Fibroblast of skin of right quadriceps (primary cell): ENCODE data around the gene NRCAM.

ENCODE experiments used
- DNase-seq: peaks from one replicate; pipeline ENCODE4 v3.0.0-alpha.2; 2013

The NRCAM gene

GRCh38 chr7:108145401-108145800, 310.8 kb downstream of the NRCAM start:
- DNase-seq, result no peak

DNA sequence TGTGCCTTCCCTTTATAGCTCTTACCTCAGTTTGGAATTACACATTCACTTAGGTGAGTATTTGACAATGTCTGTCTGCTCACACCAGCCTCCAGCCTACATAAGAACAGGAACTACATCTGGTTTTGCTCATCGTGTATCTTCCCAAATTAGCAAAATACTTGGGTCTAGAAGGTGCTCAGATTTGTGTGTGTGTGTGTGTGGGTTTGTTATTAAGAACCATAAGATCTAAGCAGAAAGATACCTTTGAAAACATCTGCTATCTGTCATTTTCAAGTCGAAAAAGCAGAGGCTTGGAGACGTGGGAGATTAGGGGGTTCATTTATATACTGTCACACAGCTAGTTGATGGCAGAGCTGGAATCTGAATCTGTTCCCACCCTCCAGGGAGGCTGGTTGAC, 311.3 kb downstream of the NRCAM start:
- no peak for DNase-seq

DNA sequence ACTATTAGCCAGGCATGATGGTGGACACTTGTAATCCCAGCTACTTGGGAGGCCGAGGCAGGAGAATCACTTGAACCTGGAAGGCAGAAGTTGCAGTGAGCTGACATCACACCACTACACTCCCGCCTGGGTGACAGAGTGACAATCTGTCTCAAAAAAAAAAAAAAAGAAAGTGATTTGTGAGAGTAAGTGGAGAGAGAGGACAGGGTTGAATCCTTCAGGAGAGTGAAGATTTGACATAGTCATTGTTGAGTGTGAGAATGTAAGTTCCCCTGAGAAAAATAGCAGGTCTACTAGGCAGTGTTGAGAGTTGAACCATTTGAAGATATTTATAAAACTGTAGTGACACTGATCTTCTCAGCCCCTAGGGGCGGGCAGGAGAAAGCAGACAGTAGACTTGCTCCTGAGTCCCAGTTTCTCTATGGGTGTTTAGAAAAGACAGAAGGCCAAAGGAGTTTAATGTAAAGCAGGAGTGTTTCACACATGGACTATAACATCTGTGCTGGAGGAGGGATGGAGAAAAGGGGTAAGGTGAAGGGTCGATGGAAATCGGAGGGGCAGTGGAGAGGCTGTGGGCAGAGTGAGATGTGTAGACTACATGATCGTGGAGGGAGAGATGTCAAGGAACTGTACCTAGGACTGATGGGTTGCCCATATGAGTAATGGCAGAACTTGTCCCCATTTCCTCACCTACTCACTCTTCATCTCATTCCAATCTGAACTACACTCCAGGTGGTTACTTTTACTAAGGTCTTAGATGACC, 312.4 kb downstream of the NRCAM start:
- no peak for DNase-seq

- DNase-seq, result no peak
Observed at GRCh38 chr7:108142675-108143259, 313.5 kb downstream of the NRCAM start.

GRCh38 chr7:108142180-108142579, 314.1 kb downstream of the NRCAM start:
- no peak for DNase-seq

- no peak for DNase-seq
Observed at GRCh38 chr7:108140671-108141070, 315.6 kb downstream of the NRCAM start.

- DNase-seq, result no peak
Observed at GRCh38 chr7:108138911-108139310, 317.3 kb downstream of the NRCAM start.

- no peak for DNase-seq
Observed at GRCh38 chr7:108137993-108138392, 318.2 kb downstream of the NRCAM start.

DNA sequence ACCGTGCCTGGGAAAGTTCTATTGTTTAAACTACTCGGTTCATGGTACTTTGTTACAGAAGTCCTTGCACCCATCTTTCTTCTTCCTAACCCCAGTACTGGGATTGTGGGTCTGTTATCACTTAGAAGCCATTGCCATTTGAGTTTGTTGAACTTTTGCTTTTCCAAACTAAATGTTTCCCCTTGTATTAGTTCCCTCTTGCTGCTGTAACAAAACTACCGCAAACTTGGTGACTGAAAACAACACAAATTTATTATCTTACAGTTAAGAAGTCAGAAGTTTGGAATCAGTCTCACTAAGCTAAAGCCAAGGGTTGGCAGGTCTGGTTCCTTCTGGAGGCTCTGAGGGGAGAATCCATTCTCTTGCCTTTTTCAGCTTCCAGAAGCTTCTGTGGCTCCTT, 319.2 kb downstream of the NRCAM start:
- DNase-seq, result no peak

DNA sequence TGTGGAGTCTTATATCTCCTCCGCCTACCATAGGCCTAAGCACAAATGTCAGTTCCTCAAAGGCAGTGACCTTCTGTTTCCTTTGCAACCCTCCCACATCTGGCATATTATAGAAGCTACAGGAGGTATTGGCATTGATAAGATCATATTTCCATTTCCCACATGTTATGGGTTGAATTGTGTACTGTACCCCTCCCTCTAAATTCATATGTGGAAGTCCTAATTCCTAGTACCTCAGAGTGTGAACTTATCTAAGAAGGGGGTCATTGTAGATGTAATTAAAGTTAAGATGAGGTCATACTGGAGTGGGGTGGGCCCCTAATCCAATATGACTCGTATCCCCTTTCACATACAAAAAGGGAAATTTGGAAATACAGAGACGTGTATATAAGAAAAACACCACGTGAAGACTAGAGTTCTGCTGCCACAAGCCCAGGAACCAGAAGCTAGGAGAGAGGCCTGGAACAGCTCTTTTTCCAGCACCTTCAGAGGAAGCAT, 320.0 kb downstream of the NRCAM start:
- no peak for DNase-seq

DNA sequence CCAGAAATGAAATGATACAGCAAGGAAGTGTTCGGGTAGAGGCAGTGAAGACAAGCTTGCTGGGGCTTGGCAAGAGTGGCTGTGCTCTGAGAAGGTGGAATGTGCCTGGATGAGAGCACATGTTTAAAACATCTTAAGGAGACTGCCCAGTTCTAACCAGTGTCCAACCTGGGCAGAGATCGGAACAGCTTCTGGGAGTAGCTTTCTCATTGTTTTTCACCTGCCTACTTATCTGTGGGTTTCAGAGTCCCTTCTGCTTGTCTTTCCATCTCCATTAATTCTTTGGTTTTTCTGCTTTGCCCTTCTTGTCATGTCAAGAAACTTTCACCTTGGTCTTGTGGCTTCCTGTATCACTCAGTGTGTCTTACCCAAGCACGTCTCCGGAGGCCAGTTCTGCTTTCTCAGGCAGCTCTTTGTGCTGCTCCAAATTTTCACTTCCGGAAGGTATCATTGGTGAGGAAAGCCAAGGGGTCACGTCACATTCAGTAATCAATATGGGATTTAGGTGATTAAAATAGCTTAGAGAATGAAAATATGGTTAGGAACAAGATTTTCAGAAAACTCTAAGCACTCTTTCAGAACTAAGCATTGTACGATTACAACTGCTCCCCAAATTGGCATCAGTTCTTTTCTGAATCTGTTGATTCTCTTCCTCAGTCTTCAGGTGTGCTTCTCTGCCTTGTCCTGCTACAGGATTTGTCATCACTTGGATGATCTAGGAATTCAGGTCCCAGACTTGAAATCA, 320.6 kb downstream of the NRCAM start:
- no peak for DNase-seq

- no peak for DNase-seq
Observed at GRCh38 chr7:108134486-108134885, 321.8 kb downstream of the NRCAM start.

DNA sequence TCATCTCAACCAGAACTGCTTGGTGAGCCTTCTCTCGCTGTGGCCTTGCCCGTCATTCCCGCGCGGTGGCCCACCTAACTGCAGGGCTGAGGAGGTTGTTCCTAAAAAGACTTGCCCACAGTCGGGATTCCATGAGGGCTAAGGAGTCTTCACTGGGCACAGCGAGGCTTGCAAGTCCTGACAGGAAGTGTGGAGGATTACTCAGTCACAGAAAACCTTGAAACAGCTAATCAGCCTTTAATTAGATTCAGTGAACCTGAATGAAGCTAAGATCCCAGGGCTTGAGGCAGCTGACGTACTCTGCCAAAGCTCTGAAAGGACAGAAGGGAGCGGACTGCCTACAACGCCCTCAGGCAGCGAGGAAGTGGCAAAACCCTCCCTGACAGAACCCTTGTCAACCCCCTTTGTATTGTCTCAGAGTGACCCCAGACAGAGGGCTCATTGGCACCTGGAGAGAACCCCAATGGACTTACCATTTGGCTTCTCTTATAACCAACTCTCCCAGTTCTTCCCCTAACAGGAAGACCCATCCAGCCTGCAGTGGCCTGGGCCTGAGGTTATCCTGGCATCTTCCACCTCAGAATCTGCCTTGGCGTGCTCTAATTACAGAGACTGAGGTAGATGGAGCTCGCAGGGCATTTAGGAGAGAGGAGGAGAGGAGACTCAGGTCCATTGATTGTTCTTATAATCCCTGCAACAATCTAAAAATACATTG, 323.5 kb downstream of the NRCAM start:
- peak; percentile 18 for DNase-seq

DNA sequence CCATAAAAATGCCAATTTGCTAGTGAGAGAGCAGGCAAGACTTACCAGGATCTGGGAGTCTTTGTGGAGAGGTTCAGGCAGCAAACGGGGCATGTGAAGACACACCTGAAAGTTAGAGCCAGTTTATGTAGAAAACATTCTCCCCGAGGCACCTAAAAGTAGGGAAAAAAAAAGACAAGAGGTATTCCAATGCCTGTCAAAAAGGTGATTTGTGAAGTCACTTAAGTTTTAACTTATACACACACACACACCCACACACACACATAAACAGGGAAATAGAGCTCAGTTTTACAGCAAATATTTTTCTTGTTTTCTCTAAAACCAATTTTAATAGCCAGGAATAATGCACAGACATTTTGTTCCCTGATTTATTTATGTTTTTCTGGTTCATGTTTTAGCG, 326.0 kb downstream of the NRCAM start, which contains the start of gene LAMB4:
TSS of gene LAMB4 (minus strand) at position 101 of the 400 bp plus-strand sequence. CDS start 7,197 bp downstream, outside the sequence.
- no peak for DNase-seq

- peak; percentile 18 for DNase-seq
Observed at GRCh38 chr7:108129018-108129965, 326.9 kb downstream of the NRCAM start.

- no peak for DNase-seq
Observed at GRCh38 chr7:108128514-108128913, 327.7 kb downstream of the NRCAM start.

- no peak for DNase-seq
Observed at GRCh38 chr7:108127461-108127860, 328.8 kb downstream of the NRCAM start.

DNA sequence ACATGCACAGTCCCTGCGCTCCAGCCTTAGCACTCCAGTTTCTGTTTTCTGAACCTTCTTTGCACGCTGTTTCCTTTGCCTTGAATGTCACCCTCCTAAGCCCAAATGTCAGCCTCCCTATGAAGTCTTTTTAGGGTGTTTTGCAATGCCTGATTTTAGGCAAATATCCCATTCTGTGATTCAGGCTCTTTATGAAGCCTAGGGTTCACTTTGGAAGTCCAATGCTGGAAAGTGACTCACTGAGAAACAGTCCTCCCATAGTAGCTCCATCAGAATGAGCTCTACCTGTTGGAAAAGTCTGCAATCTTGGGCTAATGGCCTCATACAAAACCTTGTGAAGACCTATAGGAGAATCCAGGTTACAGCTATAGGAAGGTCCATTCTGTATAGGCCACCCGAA, 331.4 kb downstream of the NRCAM start:
- no peak for DNase-seq

GRCh38 chr7:108122181-108122580, 334.1 kb downstream of the NRCAM start:
- DNase-seq, result no peak

DNA sequence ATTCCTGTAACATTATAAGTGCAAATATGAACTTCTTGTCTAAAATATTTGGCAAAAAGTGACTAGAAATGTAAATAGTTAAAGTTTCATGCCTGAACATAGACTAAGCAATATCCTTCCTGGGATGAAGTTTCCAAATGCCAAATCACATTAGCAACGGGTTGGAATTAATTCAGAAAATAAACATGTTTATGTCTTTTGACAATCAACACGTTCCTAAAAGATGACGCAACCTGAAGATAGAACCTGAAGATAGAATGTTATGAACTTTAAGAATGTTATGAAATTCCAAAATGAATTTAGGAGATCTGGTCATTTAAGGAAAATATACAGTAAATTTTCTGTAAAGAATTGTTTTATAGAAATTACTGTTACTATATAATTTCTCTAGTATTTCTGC, 335.3 kb downstream of the NRCAM start:
- DNase-seq, result no peak

- DNase-seq, result no peak
Observed at GRCh38 chr7:108120196-108120595, 336.0 kb downstream of the NRCAM start.

- DNase-seq, result no peak
Observed at GRCh38 chr7:108118959-108119358, 337.3 kb downstream of the NRCAM start.
